H1 (cell line): ENCODE data around the gene EFCAB6. TPM values are rescaled to one million over a fixed set of nuclear protein-coding genes. Genes with fewer than 3 reads are reported as not detected.

Experiments
- ATF2 ChIP-seq: IDR thresholded peaks from 2 replicates; pipeline ENCODE4 v1.6.1; 2012; ENCODE audit warnings: low read length, inconsistent platforms
- CHD2 ChIP-seq: IDR thresholded peaks from 2 replicates; pipeline ENCODE4 v1.6.1; 2012; ENCODE audit warnings: low read length, improper control_type of control experiment
- CREB1 ChIP-seq: IDR thresholded peaks from 2 replicates; pipeline ENCODE4 v1.6.1; 2012; ENCODE audit warnings: inconsistent platforms
- EP300 ChIP-seq, 2 experiments: IDR thresholded peaks; 1 replicate in 1 of 2; 2 replicates in 1 of 2; pipeline ENCODE4 v1.6.1; 2011 to 2012; ENCODE audit warnings: low read depth in 2 of 2, low read length in 2 of 2, mild to moderate bottlenecking in 2 of 2, borderline replicate concordance in 1 of 2, inconsistent platforms in 1 of 2, moderate library complexity in 1 of 2
- SP4 ChIP-seq: IDR thresholded peaks from 2 replicates; pipeline ENCODE4 v1.6.1; 2012; ENCODE audit warnings: low read length, inconsistent platforms
- polyA plus RNA-seq, 7 experiments: library from polyadenylated mRNA; depleted of rRNA in 3 of 7; stranded (reverse) in 5 of 7; unstranded in 2 of 7; fragments of >200 nt in 5 of 7; fragments of 200-250 nt in 2 of 7; gene quantifications; 1 replicate in 5 of 7; 2 replicates in 1 of 7; 4 replicates in 1 of 7; pipeline versions ENCODE4 v1.2.1 to v1.2.3, GENCODE V29; 2011 to 2013; ENCODE audit warnings: missing spikeins in 2 of 7, mixed read lengths in 2 of 7
- total RNA-seq: library from RNA; stranded (reverse); fragmentation: NEBNext Ultra II Directional; extraction: Animal tissue kit (Norgen Biotek cat#: 25700); gene quantifications from 2 replicates; pipeline ENCODE4 v1.2.1, GENCODE V29; 2021
- TF ChIP-seq, protein P1 (sequence below): fragments of 300-600 bp; sonication (generic); IDR thresholded peaks from 2 replicates; pipeline ENCODE4 v1.7.1; 2012; ENCODE audit warnings: low read length, moderate library complexity, mild to moderate bottlenecking, inconsistent platforms; ENCODE audit not compliant: insufficient replicate concordance
- TF ChIP-seq, protein P2 (sequence below): IDR thresholded peaks from 2 replicates; pipeline ENCODE4 v1.6.1; 2011; ENCODE audit warnings: low read depth, mild to moderate bottlenecking, low read length; ENCODE audit not compliant: insufficient read depth
- TF ChIP-seq, protein P3 (sequence below): IDR thresholded peaks from 2 replicates; pipeline ENCODE4 v1.6.1; 2011; ENCODE audit warnings: low read length, improper control_type of control experiment

EFCAB6 gene
- total and polyA plus RNA-seq, 2 of the 8 experiments (the other 6 are each of a cell fraction or from before 2014, with no cell fraction given), result 0.32 to 1.7 TPM

- TF ChIP-seq, protein P1, sequence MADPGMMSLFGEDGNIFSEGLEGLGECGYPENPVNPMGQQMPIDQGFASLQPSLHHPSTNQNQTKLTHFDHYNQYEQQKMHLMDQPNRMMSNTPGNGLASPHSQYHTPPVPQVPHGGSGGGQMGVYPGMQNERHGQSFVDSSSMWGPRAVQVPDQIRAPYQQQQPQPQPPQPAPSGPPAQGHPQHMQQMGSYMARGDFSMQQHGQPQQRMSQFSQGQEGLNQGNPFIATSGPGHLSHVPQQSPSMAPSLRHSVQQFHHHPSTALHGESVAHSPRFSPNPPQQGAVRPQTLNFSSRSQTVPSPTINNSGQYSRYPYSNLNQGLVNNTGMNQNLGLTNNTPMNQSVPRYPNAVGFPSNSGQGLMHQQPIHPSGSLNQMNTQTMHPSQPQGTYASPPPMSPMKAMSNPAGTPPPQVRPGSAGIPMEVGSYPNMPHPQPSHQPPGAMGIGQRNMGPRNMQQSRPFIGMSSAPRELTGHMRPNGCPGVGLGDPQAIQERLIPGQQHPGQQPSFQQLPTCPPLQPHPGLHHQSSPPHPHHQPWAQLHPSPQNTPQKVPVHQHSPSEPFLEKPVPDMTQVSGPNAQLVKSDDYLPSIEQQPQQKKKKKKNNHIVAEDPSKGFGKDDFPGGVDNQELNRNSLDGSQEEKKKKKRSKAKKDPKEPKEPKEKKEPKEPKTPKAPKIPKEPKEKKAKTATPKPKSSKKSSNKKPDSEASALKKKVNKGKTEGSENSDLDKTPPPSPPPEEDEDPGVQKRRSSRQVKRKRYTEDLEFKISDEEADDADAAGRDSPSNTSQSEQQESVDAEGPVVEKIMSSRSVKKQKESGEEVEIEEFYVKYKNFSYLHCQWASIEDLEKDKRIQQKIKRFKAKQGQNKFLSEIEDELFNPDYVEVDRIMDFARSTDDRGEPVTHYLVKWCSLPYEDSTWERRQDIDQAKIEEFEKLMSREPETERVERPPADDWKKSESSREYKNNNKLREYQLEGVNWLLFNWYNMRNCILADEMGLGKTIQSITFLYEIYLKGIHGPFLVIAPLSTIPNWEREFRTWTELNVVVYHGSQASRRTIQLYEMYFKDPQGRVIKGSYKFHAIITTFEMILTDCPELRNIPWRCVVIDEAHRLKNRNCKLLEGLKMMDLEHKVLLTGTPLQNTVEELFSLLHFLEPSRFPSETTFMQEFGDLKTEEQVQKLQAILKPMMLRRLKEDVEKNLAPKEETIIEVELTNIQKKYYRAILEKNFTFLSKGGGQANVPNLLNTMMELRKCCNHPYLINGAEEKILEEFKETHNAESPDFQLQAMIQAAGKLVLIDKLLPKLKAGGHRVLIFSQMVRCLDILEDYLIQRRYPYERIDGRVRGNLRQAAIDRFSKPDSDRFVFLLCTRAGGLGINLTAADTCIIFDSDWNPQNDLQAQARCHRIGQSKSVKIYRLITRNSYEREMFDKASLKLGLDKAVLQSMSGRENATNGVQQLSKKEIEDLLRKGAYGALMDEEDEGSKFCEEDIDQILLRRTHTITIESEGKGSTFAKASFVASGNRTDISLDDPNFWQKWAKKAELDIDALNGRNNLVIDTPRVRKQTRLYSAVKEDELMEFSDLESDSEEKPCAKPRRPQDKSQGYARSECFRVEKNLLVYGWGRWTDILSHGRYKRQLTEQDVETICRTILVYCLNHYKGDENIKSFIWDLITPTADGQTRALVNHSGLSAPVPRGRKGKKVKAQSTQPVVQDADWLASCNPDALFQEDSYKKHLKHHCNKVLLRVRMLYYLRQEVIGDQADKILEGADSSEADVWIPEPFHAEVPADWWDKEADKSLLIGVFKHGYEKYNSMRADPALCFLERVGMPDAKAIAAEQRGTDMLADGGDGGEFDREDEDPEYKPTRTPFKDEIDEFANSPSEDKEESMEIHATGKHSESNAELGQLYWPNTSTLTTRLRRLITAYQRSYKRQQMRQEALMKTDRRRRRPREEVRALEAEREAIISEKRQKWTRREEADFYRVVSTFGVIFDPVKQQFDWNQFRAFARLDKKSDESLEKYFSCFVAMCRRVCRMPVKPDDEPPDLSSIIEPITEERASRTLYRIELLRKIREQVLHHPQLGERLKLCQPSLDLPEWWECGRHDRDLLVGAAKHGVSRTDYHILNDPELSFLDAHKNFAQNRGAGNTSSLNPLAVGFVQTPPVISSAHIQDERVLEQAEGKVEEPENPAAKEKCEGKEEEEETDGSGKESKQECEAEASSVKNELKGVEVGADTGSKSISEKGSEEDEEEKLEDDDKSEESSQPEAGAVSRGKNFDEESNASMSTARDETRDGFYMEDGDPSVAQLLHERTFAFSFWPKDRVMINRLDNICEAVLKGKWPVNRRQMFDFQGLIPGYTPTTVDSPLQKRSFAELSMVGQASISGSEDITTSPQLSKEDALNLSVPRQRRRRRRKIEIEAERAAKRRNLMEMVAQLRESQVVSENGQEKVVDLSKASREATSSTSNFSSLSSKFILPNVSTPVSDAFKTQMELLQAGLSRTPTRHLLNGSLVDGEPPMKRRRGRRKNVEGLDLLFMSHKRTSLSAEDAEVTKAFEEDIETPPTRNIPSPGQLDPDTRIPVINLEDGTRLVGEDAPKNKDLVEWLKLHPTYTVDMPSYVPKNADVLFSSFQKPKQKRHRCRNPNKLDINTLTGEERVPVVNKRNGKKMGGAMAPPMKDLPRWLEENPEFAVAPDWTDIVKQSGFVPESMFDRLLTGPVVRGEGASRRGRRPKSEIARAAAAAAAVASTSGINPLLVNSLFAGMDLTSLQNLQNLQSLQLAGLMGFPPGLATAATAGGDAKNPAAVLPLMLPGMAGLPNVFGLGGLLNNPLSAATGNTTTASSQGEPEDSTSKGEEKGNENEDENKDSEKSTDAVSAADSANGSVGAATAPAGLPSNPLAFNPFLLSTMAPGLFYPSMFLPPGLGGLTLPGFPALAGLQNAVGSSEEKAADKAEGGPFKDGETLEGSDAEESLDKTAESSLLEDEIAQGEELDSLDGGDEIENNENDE, result no peak
- TF ChIP-seq, protein P2, sequence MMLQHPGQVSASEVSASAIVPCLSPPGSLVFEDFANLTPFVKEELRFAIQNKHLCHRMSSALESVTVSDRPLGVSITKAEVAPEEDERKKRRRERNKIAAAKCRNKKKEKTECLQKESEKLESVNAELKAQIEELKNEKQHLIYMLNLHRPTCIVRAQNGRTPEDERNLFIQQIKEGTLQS, result no peak
- TF ChIP-seq CREB1 (no peak), ATF2 (no peak), SP4 (no peak), EP300 (IDR thresholded peaks at IDR 0.05; ENCODE audit: borderline replicate concordance in 1 of 2, low read depth in 2 of 2, low read length in 2 of 2) (no peak), CHD2 (no peak)
- TF ChIP-seq, protein P3, sequence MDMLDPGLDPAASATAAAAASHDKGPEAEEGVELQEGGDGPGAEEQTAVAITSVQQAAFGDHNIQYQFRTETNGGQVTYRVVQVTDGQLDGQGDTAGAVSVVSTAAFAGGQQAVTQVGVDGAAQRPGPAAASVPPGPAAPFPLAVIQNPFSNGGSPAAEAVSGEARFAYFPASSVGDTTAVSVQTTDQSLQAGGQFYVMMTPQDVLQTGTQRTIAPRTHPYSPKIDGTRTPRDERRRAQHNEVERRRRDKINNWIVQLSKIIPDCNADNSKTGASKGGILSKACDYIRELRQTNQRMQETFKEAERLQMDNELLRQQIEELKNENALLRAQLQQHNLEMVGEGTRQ, result no peak
Measured at GRCh38 chr22:43854786-43855271, 42.7 kb upstream of the EFCAB6 start (continued).
